Stimulated activated CD4-positive, alpha-beta T cell treated with anti-CD3 and anti-CD28 coated beads, Interleukin-1b, Interleukin-23, amount 100 ng/mL, for 24 hours (primary cell): ENCODE data around the gene OFD1.

ENCODE experiments used
- DNase-seq, 4 experiments: peaks; one replicate each; pipeline ENCODE4 v3.0.0-alpha.2; 2020; ENCODE audit warnings: low read depth in 4 of 4, low spot score in 1 of 4

The OFD1 gene

DNA sequence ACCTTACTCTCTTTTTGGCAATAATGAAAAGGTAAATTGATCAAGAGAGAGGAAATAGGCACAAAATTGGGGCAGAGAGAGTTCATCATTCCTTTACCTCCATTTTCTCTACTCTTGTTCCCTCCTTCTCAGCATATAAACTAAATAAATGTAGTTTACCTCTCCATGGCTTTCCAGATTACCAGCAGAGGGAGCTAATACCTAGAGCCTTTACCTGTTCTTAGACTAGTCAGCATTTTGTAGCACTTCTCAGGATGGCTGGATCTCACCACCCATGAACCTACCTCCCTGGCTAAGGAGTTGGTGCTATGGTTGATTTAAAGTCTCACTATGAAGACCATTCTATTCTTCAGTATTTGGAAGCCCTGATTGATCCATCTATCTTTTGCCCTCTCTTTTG lies 15.7 kb downstream of the OFD1 start:
- DNase-seq: no peak

DNA sequence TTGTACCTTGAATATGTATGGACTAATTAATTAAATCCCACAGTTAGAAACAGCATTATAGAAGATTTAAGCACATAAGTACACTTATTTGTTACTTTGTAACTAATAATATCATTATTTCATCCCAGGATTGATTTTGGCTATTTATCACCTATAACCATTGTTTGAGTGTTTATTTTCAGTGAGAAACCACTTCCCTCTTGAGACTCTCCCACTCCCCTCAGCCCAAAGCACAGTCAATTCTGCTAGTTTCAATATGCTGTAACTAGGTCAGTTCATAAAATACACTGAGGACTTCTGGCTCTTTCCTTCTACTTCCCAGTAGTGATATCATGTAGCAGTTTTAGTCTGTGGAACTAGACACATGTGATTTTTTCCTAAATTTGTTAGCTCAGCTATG lies 16.3 kb downstream of the OFD1 start:
- no peak for DNase-seq

DNA sequence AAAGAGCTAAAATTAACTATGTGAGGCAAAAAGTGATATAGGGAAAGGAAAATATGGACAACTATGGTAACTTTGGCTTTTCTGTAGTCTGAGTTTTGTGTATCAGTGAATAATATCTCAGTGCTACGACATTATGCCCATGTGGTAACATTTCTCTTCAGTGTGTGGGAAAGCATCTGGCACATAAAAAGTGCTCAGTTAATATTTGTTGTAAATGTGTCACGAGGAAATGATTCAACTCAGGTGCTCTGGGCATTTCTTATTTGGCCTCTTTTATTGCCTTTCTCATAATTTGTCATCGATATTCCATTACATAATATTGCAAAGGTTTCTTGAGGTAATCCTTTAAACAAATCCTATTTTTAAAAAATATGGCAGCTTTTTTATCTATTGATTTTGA lies 17.6 kb downstream of the OFD1 start:
- DNase-seq: no peak

DNA sequence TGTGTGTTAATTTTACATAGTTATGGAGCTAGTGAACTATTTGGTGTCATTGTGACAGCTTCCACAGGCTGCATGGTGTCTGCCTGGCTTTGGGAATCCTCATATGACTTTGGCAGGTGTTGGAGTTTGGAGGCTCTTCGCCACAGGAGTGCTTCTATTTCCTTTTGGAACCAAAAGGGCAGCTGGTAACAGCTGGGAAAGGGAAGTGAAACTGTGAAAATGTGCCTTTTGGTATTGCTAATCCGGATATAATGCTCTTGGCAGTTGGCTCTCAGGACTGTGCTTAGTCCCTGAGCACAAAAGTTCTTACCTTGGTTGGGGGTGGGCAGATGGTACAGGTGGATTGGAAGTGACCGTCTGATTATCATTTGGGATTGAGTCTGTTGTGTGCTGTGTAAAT lies 18.1 kb downstream of the OFD1 start:
- no peak for DNase-seq

DNA sequence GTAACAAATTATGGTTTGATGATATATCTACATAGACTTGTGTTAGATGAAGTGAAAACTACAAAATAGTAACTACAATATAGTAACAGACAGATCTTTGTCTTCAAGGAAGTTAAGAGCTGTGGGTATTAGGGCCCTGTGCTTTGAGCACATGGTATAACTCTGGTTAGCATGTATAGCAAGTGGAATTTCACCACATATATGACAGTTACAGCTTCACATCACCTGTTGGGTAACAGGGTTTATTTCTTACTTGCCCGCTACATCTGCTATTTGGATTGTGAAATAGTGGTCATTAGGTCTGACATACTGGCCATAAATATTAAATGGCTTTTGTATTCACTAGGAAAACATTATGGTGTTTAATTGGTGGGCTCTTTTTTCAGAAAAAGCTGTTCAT lies 20.2 kb downstream of the OFD1 start:
- DNase-seq: no peak

DNA sequence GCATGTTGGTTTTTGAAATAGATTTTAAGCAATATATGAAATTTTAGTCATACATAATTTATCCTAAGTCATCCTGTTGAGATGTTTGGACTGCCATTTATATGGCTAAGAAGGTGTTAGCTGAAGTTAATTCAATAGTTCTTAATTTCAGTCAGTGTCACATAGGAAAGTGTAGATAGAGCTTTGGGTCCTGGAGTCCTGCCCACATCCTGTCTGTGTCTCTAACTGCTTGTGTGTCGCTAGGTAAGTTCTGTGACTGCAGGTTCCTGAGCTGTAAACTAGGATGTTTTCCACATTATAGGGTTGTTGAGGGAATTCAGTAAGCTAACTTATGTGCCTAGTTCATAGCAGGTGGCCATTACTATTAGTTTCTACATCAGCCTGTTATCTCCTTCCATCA lies 20.7 kb downstream of the OFD1 start:
- DNase-seq: no peak

DNA sequence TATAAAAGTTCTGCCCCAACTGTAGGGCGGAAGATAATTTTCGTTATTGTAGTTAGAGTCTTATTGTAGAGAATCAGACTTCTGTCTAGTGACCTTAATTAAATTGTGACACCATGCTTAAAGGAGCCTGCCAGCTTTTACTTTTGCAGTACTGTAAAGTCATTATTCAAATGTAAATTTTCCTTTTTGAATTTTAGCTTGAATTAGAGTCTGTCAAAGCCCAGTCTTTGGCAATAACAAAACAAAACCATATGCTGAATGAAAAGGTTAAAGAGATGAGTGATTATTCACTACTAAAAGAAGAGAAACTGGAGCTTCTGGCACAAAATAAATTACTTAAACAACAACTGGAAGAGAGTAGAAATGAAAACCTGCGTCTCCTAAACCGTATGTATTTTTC lies 21.8 kb downstream of the OFD1 start:
- DNase-seq: no peak

DNA sequence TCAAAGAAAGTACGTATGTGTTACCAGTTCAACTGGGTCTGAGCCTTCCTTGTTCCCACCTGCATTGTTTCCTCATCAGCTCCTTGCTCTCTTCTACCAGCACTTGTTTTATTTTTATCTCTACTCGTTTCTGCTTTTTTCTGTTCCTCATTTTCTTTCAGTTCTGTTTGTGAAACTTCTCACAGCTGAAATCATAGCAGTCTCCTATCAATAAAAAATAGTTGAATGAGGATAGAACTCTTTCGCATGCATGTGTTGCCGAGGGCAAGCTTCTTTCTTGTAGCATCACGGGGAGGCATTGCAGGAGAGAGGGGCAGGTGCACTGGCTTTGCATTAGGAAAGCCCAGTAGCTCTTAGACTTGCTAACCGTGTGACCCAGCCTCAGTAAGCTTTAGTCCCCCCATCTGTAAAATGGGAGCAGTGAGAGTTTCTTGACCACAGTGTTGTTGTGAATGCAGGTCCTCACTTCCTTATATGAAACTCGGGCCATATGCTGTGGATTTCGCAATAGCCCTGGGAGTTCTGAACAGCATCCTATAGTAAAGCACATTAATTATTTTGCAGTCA lies 24.7 kb downstream of the OFD1 start:
- DNase-seq: no peak

DNA sequence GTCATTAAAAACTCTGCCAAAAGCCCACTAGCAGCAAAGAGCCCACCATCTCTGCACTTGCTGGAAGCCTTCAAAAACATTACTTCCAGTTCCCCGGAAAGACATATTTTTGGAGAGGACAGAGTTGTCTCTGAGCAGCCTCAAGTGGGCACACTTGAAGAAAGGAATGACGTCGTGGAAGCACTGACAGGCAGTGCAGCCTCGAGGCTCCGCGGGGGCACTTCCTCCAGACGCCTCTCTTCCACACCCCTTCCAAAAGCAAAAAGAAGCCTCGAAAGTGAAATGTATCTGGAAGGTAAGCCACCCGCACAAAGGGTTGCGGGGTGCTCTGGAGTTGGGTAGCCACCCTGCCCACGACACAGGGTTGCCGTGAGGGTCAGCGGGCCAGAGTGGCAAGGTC lies 25.9 kb downstream of the OFD1 start:
- no peak for DNase-seq

DNA sequence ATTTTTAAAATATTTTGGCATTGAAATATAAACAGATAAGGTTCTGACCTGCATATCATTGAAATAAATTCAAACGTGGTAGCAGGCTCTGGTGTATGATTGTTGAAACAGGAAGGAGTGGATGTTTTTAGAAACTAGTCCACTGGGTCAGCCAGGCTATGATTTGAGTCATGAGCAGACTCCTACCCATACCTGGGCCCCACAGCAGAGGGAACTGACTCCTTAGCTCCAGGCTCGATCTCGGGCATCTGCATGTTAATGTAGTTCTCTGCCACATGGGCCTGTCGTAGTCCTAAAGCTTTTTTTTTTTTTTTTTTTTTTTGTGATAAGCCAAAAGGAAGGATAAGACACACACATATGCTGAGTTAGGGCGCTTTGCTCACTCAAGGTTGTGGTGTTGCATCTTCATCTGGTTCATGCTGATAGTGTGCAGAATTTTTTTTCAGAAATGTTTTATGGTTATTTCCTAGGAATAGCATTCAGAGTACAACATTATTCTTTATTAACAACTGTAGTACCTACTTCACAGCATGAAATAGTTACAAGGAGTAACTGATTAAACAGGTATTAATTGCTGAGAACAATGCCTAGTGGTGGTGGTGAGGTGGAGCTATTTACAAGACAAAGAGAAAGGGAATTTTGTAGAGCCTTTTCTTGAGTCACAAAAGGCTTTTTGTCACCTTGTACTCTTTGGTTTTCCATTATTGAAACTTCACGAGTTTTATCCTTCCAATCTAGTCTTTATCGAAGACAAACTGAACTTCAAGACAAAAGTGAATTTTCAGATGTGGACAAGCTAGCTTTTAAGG lies 27.3 kb downstream of the OFD1 start:
- no peak for DNase-seq

DNA sequence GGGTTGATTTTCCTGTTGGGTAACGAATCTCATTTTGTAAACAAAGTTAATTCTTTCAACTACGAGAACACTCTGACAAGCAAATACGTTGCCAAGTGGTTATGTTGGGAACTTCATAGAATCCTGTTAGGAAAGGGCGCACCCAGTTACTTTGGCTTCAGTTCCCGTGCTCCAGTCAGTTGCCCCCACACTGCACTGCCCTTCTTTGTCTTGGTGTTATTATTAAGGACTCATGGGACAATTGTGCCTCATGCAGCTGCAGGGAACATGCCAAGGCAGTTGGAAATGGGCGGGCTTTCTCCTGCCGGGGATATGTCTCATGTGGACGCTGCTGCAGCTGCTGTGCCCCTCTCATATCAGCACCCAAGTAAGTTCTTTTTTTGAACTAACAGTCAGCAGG lies 28.9 kb downstream of the OFD1 start:
- DNase-seq: no peak

DNA sequence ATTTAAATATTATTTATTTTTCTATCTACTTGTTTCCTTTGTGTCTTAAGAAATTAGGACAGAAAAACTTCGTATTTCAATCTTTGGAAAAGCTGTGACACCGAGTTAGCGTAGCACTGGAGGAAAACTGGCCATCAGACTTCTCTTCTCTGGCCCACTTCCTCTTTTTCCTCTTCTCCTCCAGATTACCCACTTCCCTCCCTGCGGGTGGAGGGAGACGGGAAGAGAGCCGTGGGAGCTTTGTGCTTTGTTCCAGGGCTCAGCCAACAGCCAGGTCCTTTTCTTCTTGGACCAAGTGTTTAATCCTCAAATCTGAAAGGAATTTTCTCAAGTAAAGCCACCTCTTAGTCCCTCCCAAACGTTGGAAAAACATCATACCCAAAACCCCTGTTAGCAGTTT lies 29.7 kb downstream of the OFD1 start:
- DNase-seq: no peak

DNA sequence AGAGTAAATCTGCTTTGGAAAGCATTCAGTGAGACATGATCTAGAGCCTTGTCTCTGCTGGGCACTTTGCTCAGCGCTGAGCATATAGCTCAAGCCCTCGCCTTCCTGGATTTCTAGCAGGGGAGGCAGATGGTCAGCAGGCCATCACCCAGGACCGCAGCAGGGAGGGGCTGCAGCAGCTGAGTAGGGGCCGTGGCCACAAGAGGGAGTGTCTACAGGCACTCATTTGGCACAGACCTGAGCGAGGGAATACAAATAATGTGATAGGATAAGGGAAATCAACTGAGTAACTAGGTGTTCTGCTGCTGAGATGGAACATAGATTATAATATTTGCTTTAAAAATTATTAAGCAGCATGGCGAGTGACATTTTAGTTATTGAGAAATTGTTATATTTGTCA lies 30.2 kb downstream of the OFD1 start:
- no peak for DNase-seq

DNA sequence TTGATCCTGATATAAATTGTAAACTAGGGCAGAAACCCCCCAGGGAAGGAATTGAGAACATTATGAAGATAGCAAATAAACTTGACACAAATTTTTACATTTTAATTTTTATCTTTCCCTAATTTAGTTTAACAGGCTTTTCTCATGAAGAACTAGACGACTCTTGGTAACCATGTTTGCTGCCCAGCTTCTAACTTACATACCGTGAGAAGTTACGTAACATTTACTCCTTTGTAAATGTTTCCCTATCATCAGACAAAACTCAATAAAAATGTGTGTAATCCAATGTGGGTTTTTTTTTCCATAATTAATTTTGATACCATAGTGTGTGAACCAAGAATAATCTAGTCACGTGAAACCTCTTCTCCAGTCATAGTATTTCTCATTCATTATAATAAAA lies 34.4 kb downstream of the OFD1 start:
- DNase-seq: no peak

DNA sequence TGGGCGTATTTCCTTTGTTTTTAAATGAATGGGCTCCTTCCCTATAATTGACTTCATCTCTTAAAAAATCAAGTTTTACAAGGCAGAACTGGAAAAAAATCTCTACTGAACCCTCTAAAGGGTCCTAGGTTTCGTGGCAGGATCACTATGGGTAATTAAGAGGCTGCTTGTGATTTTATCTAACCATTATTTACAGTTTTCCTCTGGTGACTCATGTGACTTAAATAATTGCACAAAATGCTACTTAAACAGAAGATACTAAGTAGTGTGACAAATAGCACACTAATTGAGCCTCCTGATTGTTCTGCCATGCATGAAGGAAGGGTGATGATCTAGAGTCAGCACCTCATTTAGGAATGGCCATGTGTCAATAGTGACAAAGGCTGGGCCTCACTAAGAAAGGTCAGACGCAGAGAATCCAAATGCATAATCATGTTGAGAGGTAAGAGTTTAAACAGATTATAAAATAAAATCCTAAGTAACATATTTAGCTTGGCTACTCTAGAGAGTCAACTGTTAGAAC lies 35.5 kb downstream of the OFD1 start:
- no peak for DNase-seq

DNA sequence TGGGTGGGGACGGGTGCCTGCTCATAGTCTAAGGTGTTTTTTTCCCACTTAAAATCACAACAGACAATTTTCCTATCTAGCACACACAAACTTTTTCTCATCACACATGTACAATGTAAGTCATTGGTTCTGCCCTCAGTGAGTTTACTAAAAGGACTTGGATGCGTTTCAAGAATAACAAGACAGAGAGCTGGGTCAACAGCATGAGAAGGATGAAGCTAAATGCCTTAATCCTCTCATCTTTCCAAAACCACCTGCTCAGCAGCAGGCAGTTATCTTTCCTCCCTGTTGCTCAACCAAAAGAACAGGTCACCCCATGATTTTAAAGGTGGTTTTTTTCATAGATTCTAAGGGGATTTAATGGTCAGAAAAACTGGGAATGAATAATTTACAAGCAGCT lies 40.1 kb downstream of the OFD1 start:
- no peak for DNase-seq

DNA sequence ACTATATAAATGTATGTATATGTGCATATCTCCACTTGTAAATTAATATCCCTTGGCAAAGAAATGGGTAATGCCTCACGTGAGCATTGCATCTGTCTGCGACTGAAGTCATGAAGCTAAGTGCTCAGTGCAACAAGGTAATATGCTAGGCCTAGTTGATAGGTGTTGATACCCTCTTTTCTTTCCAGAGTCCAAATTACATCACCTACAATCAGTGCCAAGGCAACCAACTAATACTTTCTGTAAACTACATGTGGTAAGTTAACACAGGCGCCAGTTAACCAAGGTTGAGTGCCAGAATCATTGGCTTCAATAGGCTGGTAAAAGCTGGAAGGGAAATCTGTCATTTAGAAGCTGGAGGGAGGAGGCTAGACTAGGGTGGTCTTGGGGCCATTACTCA lies 41.3 kb downstream of the OFD1 start:
- DNase-seq: no peak

DNA sequence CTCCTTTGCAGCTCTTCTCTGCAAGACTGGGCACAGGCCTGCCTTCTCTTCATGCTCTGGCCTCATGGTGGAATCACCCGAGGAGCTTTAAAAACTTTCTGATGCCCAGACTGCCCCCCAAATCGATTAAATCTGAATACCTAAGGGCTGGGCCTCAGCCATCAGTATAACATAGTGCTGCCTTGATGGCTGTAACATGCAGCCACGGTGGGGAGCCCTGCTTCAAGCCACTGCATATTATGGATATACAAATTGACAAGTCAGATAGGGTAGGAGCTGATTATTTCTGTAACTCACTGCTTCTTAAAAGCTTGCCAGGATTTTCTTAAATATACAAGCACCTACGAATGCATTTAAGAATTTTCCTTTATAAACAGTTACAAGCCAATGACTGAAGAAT lies 41.8 kb downstream of the OFD1 start:
- DNase-seq: no peak

DNA sequence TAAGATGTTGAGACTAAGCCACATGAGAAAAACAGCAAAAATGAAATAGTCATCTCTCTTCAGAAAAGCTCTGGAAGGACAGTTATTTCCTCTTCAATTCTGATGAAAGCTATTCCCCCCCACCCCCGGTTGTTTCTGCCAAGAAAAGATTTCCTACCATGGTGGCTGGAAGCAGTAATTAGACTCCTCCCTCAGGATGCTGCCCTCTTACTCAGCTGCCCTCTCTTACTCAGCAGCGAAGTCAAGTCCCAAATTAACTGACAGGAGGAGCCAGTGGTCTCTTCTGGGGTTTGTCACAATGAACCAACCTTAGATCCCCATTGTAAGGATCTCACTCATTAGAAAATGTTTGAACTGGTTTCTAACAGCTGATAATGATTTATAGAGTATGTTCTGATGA lies 44.4 kb downstream of the OFD1 start:
- peak in 1 of 4 experiments; percentile 1 for DNase-seq

DNA sequence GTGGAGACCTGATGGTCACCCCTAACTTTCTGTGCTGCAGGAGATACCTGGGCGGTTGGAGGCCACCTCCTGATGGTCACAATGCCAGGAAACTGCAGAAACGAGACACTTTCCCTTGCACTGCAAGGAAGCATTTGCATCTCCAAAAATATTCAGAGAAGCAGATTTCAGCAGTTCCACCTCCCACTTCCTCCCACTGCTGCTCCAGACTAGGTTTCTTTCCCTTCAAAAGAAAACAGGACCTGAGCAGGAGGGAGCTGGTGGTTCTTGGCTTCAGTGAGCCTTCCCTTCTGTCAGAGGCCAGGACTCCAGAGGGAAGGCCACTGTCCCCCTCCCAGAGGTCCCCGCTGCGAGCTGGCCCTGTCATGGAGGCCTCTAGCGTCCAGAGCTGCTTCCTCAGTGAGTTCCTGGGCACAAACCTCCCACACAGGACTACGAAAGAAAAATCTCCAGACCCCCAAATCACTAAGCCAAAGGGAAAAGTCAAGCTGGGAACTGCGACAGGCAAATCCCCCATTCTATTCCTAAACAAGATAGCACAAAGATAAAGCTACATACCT lies 46.4 kb downstream of the OFD1 start:
- DNase-seq: no peak

DNA sequence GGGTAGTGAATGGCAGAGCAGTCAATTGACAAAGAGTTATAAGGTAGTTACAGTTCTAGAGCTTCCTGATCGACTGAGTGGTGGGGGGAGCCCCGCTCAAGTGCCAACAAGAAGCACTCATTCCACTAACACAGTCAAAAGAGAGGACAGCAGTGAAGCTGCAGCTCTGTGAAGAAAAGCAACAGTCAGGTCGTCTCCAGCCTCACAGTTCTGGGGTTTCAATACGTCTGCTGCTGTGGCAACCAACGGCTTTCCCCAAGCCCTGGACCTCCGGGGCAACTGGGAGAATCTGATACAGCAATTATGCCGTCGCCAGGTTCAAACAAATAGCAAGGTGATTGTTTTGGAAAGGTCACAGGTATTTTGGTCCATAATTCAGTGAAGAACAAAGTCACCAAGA lies 51.5 kb downstream of the OFD1 start:
- no peak for DNase-seq

DNA sequence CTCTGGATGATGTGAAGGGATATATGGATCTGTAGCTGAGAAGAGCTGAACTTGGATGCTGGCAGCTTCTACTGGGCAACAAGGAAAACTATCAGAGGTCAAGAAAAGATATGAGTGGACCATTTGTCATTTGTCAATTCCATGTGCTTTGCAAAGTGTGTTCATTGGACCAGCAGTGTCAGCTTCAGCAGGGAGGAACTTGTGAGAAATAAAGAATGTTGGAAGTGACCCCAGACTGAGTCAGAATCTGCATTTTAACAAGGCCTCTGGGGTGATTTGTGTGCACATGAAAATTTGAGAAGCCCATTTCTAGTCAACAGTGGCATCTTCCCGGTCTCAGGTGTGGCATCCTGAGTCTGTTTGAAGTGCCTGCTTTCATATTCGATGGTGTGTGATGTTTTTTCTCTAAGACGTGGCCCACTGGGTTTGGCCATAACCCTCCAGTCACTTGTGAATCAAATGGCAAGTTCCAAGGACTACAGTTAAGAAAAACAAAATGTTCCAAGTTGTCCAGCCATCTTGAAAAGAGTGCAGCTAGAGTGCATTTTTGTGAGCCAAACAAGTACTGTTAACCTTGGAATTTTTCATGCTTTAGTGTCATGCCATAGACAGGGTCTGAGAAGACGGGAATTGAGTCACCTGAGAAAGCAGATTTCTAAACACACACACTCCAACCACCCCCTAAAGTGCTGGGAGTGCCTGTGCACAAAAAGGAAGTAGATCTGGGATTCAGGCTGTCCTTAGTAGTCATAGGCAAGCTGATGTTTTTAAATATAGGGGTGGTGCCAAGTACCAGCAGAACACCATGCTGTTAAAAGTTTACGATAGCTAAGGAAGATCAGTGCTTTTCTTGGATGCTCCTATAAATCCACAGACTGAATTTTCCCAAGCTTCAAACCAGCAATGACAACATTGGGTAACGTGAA lies 55.9 kb downstream of the OFD1 start:
- no peak for DNase-seq
